HL-60/S4 treated with phorbol 12-myristate 13-acetate at 8.2 ng/mL for 4 days and 3 days (cell line): ENCODE data around the gene NISCH.

Experiments used
- in situ Hi-C: fragments of 300-500 bp; cut with MboI; formaldehyde crosslinking; loops from 2 replicates; pipeline ENCODE4 v1.15.0; 2022; ENCODE audit warnings: low sequenced_read_pairs

NISCH gene

DNA sequence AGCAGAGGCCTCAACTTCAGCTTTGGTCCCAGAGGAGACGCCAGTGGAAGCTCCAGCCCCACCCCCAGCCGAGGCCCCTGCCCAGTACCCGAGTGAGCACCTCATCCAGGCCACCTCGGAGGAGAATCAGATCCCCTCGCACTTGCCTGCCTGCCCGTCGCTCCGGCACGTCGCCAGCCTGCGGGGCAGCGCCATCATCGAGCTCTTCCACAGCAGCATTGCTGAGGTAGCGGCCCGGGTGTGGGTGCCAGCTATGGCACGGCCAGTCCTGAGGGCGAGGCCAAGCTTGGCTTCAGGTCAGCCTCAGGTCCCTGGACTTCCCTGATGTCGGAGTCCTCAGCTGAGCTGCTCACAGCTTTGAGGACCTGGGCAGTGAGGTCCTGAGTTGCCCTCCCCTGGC lies 34.0 kb downstream of the NISCH start:
- in situ Hi-C loops, result no loop called here

DNA sequence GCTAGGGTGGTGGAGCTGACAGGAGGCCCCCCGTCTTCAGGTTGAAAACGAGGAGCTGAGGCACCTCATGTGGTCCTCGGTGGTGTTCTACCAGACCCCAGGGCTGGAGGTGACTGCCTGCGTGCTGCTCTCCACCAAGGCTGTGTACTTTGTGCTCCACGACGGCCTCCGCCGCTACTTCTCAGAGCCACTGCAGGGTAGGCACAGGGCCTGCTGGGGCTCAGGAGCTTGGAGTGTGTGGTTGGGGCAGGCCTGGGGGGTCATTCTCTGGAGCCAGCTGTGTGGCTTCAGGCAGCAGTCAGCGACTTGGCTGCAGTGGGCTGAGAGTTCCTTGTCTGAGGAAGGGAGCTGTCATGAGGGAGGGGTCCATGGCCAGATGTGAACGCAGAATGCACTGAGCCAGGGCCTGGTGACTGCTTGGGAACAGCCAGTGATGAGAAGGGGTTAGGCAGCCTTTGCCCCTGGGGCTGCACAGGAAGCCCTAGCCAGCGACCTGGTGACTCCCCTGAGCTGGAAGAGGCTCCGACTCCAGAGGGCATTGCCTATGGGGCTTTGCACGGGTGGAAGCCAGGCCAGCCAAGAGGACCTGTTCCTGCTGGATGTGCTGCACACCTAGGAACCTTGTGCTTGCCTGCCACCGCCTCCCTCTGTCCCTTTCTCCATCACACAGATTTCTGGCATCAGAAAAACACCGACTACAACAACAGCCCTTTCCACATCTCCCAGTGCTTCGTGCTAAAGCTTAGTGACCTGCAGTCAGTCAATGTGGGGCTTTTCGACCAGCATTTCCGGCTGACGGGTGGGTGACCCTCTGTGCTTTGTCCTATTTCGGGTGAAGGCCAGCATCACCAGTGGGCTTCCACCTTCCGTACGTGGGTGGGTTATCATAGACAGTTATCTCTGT lies 34.9 kb downstream of the NISCH start:
- in situ Hi-C loops, result no loop called here

DNA sequence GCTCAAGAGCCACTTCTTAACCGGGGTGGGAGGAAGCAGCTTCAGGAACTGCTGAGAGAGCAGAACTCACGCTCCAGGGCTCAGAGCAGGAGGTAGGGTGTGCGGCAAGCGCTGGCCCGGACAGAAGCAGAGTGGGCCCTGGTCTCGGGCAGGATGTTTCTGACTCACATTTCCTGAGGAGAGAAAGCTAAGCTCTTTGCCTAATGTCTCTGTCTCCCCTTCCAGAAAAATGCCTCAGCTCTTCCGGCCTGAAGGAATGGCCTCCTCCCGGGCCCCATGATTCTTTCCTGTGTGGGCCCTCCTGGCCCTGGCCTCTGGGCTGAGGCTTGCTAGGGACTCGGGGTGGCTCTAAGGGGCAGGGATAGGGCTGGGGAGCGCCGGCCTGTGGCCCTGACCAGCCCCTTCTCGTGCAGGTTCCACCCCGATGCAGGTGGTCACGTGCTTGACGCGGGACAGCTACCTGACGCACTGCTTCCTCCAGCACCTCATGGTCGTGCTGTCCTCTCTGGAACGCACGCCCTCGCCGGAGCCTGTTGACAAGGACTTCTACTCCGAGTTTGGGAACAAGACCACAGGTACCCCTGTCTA lies 35.6 kb downstream of the NISCH start:
- in situ Hi-C loops, result no loop called here

DNA sequence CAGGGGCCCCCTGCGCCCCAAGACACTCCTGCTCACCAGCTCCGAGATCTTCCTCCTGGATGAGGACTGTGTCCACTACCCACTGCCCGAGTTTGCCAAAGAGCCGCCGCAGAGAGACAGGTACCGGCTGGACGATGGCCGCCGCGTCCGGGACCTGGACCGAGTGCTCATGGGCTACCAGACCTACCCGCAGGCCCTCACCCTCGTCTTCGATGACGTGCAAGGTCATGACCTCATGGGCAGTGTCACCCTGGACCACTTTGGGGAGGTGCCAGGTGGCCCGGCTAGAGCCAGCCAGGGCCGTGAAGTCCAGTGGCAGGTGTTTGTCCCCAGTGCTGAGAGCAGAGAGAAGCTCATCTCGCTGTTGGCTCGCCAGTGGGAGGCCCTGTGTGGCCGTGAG lies 36.7 kb downstream of the NISCH start:
- in situ Hi-C loops, result no loop called here

DNA sequence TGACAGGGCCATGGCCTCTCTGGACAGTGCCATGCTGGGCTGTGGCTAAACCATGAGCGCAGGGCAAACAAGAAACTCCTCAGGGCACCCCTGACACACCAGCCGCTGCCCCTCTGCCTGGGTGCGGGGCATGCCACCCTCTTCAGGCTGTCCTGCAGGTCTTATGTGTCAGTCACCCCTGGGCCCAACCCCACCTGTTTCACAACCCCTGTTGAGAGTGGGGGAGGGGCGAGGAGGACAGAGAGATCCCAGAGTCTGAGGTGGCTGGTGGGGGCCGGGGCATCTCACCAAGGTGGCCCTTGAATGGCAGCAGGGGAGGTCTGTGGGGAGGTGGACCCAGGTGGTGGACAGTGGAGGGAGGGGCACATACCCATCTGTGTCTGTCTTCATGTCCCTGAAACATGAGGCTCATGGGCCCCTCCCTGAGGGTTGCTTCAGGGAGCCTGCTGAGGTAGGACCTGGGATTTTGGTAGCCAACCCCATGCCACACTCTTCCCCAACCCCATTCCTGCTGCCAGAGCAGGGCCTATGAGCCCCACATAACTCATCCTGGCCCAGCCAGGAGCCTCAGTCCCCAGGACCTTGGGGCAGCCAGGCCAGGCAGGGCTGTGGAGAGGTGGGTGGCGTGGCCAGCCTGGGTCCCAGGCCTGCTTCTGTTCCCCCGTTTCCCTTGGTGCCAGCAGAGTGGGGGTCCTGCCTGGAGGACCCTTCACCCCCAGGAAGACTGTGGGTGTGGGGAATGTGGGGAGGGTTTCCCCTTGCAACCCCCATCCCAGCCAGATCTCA lies 38.0 kb downstream of the NISCH start:
- in situ Hi-C loops, result no loop called here

DNA sequence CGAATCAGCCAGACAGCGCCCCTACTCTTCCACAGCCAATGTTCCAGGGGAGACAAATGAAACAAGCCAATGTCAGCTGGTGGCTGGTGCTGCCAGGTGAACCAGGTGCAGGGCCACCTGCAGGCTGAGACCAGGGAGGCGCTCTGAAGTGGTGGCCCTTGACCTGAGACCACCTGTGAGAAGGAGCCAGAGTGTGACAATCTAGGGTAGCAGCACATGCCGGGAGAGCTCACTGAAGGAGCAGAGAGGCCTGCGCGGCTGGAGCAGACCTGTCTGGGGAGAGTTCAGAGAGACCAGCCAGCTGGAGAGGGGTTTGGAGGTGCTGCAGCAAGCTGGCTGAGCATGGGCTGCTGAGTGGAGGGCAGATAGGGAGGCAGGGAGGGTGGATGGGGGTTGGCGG lies 39.0 kb downstream of the NISCH start:
- in situ Hi-C loops, result no loop called here

DNA sequence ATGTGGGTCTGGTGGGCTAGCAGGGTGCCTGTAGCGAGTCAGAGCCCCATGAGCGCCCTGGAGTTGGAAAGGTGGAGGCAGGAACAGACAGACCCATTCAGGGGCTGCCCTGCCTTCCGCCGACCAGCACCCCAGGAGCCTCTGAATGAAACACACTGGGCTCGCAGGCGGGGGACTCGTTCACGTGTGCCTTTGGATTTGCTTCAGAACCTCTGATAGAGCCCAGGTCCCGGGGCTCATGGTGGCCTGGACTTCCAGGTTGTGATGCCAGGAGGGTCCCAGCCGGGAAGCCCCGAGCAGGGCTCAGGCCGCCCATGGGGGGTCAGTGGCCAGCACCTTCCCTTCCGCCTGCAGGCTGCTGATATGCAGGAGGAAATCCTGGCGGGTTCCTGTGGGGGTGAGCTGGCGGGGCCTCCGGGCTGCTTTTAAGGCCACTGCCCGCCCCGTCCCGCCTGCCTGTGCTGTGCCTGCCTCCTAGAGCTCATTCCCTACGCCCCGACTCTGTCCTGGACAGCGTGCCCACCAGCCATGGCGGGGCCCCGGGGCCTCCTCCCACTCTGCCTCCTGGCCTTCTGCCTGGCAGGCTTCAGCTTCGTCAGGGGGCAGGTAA lies 39.6 kb downstream of the NISCH start, which contains the start of gene STAB1:
TSS of gene STAB1 (plus strand) at position 453 of the 610 bp plus-strand sequence. CDS start at position 529, 76 bp downstream.
- in situ Hi-C loops, result no loop called here

DNA sequence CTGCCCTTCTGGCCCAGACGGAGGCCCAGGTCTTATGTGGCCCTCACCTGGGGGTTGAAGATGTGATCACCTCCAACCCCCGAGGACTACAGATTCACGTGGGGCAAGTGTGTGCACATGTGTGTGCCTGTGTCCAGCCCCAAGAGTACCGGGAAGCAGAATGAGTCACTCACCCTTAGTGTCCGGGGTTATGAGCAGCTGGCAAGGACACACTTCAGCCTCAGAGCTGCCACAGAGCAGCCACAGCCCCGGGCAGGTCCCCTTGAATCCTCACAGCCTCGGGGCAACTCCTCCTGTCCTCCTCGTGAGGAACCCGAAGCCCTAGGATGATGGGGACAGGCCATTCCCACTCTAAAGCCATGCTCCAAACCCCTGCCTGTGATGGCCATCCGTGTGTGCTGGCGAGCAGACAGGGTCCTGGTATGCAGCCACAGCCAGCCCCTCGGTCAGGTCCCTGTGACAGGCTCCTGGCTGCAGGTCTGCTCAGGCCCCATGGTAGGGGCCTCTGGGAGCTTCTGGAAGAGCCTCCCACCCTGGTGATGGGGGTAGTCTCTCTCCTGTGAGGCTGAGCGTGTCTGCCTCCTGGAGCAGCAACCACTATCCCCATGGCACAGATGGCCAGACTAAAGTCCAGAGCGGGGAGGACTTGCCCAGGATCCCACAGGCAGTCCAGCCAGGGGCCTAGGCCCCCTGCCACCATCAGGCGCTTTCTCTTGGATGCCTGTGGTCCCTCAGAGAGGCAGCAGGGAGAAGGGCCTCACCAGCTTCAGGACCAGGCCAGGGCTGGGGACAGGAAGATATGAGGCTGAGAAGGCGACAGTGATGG lies 40.6 kb downstream of the NISCH start:
- in situ Hi-C loops, result no loop called here

DNA sequence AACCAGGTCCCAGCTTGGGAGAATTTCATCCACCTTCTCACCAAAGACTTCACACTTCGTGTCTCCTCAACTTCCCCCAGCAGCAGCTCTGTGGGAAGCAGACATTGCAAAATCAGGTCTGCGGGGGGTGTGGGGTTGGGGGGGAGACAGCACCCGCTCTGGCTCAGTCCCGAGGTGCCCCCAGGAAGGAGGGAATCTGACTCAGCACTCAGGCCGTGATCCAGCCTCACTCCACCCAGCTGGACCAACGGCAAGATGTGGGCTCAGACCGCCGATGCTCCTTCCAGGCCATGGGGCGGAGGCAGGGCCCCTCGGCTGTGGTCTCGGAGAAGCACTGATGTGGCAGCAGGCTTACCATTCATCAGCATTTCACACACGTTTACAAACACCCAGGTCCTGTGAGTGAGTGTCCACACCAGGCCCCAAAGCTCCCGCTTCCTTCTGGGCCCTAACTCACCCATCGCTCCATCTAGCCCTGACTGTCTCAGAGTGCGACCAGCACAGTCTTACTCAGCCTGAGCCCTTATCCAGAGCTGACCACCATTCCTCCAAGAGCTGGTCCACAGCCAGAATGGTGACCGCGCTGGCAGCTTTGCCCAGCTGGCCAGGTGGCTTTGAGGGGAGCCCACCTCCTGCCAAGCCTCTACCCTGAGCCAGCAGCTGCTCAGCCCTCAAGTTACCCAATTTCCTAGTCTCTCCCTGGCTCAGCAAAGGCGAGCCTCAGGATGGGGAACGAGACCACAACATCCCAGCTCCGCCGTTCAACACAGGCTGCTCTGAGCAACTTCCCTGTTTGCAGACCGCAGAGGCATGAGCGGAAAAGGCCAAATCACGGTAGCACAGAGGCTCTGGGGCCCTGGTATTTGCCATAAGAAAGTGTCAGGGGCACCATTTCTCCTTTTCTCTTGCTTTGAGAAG lies 43.0 kb downstream of the NISCH start:
- in situ Hi-C loops, result no loop called here

DNA sequence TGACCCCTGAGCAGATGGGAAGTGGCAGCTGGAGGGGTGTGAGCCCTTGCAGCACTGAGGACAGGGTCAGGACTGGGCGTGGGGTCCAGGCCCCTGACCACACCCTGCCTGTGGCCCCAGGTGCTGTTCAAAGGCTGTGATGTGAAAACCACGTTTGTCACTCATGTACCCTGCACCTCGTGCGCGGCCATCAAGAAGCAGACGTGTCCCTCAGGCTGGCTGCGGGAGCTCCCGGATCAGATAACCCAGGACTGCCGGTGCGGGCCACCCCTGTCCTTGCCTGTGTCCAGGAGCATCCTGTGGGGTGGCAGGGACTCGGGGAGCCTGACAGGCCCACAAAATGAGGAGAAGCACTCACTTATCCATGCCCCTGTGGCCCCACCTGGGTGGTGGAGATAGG lies 45.6 kb downstream of the NISCH start:
- in situ Hi-C loops, result no loop called here

DNA sequence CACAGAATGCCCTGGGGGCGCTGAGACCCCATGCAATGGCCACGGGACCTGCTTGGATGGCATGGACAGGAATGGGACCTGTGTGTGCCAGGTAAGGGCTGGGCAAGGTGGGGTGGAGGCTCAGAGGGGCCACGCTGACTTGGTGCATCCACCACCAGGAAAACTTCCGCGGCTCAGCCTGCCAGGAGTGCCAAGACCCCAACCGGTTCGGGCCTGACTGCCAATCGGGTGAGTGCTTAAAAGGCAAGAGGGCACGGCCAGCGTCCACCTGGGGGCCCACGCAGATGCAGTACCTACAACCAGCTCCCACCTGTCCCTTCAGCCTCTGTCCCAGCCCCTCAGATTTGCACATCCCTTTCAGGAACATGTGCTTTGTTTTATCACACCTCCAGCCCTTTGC lies 46.6 kb downstream of the NISCH start:
- in situ Hi-C loops, result no loop called here

DNA sequence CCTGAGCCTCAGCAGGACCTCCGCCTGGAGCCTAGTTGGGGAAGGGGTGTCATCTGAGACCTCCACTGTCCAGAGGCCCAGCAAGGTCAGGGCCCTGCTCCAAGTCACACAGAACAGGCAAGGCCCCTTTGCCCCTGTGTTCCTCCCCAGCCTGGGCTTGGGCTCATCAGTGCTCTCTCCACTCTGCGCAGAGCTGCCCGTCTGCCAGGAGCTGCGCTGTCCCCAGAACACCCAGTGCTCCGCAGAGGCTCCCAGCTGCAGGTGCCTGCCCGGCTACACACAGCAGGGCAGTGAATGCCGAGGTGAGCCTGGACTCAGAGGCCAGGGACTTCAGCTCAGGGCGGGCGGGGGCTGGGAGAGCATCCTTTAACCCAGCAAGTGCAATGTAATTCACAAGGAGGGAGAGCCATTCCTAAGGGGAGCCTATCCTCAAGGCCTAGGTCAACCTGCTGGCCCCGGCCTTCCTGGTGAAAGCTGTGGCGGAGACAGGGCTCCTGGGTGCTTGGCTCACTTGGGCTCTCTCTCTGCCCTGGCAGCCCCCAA lies 47.5 kb downstream of the NISCH start:
- in situ Hi-C loops, result no loop called here

DNA sequence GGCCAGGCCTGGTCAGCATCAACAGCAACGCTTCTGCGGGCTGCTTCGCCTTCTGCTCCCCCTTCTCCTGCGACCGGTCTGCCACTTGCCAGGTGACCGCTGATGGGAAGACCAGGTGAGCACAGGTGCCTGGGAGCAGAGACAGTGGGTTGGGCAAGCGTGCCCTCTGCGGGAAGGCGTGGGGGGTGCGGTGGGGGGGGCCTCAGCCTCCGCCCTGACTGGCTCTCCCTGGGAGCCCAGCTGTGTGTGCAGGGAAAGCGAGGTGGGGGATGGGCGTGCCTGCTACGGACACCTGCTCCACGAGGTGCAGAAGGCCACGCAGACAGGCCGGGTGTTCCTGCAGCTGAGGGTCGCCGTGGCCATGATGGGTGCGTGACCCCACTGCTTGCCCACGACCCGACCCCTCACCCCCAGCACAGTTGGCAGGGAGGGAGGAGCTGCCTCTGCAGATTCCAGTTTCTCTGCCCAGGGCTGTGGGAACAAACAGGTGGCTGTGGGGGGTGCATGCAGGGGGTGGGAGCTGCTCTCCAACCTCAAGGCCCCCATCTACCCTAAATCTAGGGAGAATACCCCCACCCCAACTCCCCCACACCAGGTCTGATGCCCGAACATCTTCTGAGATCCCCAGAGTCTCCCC lies 48.5 kb downstream of the NISCH start:
- in situ Hi-C loops, result no loop called here

DNA sequence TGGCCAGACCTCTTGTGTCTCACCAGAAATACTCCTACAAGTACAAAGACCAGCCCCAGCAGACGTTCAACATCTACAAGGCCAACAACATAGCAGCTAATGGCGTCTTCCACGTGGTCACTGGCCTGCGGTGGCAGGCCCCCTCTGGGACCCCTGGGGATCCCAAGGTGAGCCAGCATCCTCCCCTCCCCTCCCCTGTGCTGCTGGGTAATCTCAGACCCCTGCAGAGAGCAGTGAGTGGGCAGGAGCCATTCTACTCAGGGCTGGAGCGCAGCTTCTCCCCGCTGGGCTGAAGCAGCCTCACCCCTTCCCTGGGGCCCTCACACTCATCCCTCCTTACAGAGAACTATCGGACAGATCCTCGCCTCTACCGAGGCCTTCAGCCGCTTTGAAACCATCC lies 49.6 kb downstream of the NISCH start:
- in situ Hi-C loops, result no loop called here

DNA sequence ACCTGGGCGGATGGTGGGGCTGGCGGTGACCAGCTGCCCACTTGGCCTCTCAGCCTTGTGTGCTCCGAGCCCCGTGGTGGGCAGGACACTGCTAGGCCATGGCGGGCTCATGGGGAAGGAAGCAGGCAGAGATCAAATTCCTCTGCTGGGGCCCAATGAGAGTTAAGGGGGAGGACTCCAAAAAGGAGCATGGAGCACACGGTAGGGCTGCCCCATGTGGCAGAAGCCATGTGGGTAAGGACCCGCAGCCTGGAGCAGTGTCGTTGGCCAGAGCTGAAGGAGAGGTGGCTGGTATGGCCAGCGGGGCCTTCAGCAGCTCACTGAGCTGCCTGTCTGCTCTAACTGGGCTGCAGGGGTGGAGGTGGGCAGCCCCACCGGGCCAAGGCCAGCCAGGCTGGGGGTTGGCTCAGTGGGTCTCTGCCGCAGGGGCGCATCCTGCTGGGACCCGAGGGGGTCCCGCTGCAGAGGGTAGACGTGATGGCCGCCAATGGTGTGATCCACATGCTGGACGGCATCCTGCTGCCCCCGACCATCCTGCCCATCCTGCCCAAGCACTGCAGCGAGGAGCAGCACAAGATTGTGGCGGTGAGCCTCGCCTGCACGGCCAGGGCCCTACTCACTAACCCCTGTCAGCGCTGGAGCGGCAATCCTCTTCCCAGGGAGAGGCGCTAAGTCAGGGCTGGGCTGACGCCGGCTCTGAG lies 51.0 kb downstream of the NISCH start:
- in situ Hi-C loops, result no loop called here

DNA sequence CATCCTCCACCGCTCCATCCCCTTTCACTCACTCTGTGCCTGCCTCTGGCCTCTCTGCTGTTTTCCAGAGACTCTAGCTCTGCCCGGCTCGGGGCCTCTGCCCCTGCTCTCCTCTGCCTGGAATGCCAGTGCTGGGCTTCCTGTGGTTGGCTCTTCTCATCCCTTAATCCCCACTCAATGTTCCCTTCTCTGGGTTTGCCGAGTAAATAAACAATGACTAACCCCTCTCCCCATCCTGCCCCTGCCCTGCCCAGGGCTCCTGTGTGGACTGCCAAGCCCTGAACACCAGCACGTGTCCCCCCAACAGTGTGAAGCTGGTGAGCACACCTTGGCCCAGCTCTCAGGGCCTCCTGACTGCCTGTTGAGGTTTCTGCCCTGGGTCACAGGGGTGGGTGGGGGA lies 52.0 kb downstream of the NISCH start:
- in situ Hi-C loops, result no loop called here

DNA sequence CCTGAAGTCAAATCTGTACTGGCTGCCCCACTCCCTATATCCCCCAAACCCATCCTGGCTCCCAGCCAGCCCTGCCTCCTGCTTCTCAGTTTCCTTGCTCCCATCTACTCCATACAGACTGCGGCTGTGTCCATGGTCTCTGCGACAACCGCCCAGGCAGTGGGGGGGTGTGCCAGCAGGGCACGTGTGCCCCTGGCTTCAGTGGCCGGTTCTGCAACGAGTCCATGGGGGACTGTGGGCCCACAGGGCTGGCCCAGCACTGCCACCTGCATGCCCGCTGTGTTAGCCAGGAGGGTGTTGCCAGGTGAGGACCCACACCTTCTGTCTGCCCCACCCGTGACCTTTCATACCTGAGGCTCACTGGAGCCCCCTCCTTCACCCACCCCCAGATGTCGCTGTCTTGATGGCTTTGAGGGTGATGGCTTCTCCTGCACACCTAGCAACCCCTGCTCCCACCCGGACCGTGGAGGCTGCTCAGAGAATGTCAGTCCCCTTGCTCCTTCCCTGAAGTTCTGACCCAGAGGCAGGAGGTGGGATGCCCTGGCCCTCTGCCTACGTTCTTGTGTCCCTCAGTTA lies 54.4 kb downstream of the NISCH start:
- in situ Hi-C loops, result no loop called here

DNA sequence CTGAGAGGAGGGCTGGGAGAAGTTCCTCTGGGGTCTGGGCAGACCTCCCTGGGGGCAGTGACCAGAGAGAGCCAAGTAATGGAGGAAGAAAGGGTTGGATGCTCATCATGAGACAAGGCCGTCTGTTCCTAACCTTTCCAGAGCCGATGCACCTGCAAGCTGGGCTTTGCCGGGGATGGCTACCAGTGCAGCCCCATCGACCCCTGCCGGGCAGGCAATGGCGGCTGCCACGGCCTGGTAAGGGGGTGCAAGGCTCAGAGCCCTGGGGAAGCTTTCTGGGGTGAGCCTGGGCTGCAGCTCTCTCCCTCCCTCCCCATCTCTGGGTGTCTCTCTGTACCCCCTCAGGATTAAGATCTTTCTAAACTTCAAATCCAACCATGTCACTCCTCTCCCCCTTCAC lies 56.1 kb downstream of the NISCH start:
- in situ Hi-C loops, result no loop called here
